ENCODE measurements around the gene NEGR1.

The NEGR1 gene

DNA sequence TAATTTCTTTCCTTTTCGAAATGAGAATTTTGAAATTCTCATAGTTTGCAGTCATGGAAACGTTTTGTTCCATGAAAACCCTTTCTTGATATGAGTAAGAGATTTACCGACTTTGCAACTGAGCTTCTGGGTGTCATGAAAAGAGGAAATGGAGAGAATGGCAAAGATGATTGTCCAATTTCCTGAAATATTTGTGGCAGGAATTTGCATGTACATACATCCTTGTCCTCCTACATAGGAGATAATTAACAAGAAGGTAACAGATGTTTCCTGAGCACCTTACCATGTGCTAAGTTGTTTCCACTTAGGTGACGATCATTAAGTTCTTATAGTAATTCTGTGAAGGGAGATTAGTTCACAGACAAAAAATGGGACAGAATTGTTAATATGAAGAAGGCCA, 170.7 kb downstream of the NEGR1 start:
- DNase-seq, result no peak

DNA sequence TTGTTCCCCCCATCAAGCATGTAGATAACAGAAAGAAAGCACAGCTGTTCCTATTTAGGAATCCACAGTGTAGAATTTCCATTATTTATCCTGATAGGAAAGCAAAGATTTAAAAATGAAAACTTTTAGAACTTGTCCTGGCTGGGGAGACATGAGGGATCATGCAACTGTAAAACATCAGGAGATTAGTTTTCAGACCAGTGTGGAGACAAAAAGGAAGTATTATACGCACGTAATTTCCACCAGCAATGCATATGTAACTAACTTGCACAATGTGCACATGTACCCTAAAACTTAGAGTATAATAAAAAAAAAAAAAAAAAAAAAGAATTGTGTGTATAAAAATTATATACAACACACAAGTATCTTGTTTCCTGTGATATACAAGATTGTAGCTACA, 172.4 kb downstream of the NEGR1 start:
- DNase-seq, result no peak

DNA sequence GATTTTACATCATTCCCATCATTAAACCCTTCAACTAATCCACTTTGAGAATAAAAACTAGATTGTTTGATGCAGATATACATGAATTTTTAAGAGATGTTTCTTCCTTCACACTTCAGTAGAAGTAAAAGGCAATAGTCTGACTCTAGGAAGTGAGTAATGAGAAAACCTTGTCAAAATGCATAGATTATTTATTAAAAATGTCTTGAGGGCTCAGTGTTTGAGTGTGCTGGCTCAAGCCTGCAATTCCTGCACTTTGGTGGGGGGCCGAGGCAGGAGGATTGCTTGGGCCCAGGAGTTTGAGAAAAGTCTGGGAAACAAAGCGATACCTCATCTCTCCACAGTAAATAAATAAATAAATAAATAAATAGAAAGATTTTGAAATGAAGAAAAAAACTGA, 177.1 kb downstream of the NEGR1 start:
- no peak for DNase-seq

DNA sequence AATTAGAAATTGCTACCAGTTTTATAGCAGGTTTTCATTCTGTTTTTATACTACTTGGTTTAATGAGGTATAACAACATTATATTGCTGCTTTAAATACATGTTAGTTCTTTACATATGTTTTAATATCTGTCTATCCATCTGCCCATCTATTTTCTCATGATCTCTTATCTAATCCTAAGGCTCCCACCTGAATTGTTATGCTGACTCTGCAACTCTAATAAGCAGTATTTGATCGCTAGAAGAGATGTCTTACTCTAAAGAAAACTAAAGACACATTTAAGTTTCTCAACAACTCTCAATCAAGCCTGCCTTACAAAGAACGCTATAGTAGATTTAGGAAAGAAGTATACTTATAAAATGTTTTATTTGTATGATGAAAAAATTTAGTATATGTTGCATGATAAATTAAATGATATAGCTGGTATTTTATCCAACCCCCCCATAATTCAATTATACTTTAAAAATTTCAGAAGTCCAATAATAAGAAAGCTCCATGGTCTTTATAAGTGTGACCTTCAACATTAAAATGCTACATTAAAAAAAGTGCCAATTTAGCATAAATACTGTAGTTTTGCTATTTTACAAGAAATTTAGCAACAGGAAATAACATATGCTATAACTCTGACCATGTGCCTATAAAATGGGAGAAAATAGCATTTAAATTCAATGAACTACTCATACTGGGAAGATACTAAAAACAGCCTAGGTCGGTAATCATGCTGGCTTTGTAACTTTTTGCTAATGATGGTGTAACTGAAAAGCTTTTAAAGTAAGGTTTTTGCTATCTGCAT, 180.3 kb downstream of the NEGR1 start:
- no peak for DNase-seq

DNA sequence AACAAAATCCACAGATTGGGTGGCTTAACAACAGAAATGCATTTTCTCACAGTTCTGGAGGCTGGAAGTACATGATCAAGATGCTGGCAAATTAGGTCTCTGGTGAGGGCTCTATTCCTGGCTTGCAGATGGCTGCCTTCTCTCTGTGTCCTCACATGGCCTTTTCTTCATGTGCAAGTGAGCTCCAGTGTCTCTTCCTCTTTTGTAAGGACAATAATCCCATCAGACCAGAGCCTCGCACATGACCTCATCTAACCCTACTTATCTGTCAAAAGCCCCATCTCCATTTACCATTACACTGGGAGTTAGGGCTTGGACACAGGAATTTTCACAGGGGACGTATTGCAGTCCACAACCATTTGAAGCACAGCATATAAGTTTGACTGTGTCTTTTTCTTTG, 181.6 kb downstream of the NEGR1 start:
- no peak for DNase-seq

DNA sequence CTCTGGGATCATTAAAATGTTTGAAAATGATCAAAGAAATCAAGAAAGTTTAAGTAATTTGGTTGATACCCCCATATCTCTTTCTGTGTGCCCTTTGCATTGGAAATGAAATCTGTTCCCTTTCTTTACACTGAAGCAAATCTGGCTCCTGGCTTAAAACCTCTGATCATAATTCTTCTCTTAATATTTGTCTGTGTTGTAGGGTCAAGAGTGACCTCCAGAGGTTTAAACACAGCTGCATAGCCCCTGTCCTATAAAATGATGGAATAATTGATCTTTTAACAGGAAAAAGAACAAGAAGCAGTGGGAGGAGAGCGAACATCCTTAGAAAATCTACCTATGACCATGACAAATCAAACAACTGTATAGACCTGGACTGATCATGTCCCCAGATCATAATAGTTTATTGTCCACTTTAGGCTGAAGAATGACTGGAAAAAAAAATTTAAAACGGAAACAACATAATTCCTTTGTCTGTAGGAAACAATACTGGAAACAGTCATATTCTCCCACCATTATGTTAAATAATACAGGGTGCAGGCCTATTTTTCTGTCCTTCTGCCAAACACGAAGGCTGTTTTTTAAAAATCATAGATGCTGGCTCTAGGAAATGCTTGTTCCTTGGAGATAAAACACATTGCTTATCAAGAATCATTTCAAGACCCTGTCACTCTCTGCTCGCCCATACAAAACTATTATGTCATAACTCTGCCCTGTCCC, 184.3 kb downstream of the NEGR1 start:
- no peak for DNase-seq

DNA sequence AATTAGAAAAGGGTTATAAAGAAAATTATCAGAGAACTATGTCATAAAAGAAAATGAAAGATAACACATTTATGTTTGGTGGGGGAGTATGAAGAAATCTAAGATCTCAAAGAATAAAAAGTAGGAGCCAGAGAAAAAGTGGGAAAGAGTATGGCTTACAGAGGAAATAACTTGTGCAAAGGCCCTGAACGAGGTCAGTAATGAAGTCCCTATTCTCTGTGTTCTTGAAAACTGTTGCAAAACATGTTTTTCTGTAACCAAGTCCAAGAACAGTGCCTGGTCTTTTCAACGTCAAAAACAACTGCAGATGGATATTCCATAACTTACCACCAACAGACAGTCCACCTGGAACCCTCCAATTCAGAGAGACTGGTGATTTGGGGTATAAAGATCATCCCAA, 188.1 kb downstream of the NEGR1 start:
- DNase-seq, result no peak

DNA sequence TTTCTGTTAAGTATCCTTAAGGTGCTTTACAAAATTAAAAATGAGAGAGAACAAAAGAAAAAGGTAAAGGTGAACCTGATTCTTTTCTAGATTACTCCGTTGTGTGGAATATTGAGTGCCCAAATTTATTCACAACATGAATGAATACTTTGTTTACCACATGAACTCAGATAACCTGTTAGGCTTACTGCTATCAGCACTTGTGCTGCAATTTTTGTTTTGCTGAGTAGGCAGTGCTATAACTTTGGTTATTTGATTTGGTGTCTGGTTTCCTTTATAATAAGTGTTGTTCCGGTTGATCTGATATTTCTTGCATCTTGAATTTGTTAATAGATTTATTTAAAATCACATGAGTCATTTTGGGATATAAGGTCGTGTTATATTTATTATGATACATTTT, 195.9 kb downstream of the NEGR1 start:
- no peak for DNase-seq

DNA sequence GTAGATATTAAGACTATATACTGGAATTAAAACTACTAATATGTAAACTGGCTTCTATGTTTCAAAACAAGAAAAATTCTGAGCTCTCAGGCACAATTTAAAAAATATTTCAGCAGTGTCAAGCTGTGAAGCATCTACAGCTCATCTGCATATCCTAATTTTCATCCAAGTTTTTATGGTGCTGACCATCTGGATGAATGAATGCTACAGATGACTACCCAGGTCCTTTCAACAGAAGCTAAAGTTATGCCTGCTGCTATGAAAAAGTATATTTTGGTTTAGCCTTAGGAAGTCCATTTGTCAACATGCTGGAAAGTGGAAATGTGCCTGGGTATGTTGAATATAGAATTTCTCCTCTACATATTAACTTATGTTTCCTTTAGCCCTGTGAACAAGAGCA, 206.9 kb downstream of the NEGR1 start:
- DNase-seq, result no peak

DNA sequence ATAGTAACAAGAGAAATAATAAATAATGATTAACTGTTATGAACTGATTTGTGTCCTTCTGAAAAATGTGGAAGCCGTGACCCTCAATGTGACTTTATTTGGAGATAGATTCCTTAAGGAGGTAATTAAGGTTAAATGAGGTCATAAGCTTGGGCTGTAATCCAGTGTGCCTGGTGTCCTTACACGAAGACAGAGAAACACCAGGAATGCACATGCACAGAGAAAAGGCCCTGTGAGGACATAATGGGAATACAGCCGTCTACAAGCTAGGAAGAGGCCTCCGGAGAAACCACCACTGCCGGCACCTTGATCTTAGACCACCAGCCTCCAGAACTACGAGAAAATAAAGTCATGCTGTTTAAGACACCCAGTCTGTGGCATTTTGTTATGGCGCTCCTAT, 215.9 kb downstream of the NEGR1 start:
- no peak for DNase-seq

DNA sequence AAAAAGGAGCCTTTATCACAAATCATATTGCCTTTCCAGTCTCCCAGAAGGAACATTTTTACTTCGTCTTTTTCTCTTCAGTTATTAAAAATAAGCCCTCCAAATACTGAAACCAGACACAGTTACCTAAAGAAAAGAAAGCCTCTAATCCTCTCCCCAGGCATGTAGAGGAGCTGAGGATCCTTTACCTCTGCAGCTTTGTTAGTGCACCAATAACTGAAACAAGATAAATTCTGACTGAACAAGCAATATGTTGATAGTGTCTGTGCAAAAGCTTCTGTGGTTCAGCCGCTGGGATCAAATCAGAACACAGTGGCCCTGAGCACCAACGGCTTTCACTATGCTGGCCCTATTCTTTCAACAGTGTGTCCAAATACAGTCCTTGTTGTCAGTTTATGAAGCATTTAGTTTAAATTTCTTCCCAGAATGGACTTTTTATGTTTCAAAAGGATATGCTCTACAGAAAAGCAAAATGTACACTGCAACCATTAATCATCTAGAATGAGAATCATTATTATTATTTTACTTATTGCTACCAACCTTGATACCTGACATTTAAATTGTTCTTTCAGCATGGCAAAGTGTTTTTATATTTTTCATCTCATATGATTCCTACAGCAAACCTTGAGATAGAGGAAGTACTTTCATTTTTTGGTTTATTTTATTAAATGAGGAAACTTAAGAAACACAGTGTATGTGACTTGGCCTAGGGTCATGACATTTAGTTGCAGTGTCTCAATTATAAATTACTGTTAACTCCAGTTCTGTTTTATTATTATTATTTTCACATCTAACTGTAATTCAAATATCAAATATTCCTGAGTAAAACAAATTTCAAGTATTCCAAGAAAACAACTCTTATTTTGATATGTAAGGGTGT, 217.9 kb downstream of the NEGR1 start:
- DNase-seq, result no peak

DNA sequence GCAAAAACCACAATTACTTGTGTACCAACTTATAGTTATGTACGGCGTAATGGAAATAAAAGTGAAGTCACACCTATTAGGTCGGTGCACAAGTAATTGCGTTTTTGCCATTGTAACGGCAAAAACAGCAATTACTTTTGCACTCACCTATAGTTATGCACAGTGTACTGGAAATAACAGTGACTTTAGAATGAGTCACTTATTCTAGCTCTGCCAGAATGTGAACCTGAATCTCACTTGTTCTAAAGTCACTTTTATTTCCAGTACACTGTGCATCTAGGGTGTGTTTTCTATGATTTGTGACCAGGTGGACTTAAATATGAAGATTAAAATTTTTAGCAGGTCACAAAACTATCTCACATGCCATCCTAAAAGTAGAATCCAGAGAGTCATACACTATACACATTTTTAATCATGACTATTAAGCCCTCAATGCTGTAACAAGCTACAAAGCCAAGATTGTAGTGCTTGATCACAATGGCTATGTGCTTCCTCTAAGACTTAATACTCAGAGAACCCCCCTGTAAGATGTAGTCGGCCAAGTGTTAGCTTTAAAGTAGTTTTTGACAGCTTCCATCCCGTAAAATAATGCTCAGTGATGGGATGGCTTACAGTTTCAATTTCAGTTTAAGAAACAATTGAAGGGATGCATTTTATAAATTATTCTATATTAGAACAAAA, 218.8 kb downstream of the NEGR1 start:
- DNase-seq, result no peak

DNA sequence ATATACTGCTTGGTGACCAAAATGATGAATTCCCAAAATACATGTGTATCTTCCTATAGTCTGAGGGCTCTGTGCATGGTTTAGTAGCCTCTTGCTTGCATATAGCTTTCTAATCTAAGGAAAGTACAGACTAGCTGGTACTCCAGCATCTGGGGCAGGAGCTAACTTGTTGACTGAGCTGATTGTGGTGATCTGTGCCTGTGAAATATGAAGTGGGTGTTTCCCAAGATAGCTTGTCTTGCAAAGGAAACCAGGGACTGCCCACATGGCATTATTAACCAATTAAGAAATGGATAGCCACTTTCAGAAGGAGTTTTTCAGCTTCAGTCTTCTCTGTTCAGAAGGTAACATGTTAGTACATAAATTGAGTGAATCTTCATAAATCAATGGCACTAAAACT, 219.8 kb downstream of the NEGR1 start:
- DNase-seq, result no peak

DNA sequence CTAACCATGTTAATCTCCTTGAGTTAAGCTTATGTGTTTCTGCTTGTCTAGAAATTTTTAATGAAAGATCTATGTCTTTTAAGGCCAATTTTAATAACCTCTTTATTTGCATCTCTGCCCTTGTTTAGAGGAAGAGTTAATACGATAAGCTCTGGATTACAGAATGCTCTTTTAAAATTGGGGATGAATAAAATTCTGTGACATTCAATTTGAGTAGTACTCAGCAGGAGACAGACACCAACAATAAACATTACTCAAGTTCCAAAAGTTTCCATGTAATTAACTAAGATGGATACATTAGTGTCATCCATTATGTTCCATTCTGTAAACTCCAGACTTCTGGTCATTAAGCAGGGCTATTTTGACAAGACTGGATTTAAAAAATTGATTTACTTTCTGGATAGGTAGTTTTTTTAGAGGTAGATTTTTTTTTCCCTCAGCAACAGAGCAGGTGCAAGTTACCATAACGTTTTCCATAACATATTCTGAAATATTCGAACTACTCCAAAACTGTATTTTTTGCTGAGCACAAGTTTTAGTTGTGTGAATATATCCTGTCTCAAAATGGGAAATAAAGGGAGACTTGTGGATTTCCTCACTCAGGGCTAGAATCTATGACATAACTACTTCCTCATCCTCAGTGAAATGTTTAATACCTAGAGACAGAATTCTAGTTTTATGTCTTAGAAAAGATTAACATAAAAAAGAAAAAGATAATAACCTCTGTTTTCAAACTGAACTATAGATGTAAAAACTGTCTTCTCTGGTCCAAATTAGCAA, 221.7 kb downstream of the NEGR1 start:
- DNase-seq, result no peak

DNA sequence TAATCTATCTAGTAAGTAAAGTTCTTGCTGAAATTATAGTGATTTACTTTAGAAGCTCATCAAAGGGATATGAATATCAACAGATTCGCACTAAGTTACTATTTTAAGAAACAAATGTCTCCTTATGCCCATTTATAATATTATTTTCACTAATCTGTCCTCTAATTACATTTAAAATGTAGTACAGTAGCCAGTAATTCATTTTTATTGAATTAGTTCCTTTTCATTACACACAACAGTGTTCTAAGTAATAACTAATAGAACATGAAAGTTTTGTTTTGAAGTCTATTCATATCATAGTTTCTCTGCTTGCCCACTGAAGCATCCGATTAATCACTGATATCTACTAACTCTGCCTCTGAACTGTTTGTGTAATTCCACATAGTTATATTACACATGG, 225.8 kb downstream of the NEGR1 start:
- no peak for DNase-seq

DNA sequence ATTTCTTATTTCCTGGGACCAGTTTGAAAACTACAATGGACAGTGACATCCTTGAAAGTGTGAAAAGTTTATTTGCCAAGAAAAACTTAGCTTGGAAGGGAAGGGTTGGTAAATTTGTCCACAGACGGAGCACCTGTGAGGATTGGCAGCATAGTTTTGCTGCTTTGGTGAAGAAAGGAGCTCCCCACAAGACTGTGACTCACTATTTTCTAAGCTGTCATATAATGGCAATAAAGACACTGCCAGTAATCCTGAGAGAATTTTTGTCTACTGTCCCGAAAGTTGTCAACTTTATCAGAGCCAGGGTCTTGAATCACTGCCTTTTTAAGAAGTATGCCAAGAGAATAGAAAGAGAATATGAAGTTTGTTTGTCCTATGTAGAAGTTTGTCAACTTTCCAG, 230.8 kb downstream of the NEGR1 start:
- no peak for DNase-seq

DNA sequence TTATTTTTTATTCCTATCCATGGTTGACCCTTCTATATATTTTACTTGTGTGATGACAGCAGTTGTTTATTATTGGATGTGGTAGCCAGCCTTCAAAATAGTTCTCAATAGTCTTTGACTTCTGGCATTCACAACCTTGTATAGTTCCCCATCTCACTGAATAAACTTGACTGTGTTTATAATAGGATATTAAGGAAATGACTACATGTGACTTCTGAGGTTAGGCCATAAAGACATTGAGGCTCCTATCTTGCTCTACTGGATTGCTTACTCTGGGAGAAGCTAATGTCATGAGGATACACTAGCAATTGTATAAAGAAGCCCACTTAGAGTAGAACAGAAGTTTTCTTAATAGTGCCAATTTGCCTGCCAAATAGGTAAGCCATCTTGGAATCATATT, 231.8 kb downstream of the NEGR1 start:
- DNase-seq, result no peak

DNA sequence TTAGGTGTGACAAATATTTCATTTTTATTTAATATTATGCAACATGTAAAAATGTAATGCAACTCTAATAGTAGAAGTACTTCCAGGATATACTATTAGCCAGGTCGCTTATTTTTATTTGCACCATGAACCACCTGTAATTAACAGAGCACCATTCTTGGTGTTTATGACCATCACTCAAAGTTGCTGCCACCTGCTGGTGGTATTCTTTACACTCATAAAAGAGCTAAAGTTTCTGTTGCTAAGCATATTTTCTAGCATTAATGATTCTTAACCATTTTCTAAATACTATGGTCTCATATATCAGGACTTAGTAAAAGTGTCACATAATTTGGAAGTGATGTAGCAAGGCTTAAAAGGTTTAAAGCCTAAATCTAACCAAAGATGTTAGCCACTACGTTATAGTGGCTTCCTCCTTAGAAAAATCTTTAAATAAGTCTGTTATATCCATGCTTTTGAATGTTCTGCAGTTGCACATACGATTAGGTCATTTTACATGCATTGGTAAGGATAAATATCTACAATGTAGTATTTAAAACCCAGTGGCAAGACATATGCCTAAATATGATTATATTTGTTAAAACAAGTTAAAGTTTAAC, 244.5 kb downstream of the NEGR1 start:
- DNase-seq, result no peak

DNA sequence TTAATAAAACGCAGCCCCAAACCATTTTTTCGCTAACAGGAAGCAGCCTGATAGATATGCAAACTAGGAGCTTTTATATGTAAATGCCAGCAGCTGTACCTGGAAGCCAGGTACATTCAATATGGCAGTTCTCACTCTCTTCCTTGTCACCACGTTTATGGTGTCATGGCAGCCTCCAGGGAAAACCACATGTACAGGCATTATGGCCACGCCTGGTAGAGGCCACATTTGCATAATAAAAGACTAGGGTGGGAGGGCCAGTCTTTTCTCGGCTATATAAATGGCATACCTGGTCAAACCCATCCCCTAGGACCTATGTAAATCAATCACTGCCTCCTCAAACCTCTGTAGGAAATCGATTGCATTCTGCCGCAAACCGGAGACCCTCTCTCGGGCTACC, 247.5 kb downstream of the NEGR1 start:
- DNase-seq, result no peak

DNA sequence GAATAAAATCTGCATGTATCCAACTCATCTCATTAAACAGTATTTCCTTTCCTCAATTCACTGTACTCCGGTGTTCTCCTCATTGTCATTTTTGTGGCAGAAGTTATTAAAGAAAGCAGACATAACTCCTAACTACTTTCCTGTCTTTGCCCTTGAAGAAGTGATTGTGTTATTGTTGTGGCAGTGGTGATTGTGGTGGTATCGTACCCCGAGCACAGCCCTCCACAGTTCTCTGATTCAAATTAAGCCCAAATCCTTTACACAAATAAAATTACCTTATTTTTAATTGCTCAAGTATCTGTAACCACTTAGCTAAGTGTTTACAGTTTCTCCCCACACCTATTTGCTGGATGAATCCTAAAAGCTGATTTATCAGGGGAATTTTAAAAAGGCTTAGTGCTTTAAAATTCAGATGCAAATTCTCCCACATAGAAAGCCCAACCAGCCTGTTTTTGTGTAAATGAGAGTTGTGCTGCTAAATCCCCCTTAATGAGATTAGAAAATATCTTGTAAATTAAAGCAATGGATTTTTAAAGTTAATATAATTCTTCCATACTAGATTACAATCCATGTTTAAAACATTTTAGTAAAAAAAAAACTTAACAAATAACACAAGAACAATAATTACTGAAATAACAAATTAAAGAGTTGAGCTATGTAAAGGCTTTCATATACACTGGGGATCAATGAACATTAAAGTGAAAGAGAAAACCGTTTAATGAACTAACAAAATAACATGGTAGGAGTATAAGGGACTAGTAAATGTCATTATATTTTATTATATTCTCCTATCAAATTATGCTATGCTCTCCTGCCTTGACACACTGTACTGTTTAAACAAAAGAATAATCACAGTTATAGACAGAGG, 259.0 kb downstream of the NEGR1 start:
- no peak for DNase-seq

DNA sequence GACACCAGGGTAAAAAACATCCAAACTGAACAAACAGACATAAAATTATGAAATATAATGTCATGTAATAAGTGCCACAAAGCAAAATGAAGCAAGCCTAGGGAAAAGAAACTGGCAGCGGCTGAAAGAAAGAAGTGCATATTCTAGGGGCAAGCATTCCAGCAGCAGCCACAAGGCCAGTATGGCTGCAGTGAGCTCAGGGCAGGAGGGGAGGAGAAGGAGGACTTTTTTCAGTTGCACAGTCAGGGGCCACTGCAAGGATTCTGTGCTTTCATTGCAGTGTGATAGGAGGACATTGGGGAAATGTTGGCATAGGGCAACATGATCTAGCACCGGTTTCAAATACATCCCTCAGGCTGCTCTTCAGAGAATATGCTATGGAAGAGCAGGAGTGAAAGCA, 263.8 kb downstream of the NEGR1 start:
- DNase-seq, result no peak
